Measurements from ENCODE around the gene CRELD2. TPM values are rescaled to one million over a fixed set of nuclear protein-coding genes. Genes with fewer than 3 reads are reported as not detected.

CRELD2 gene
- total and polyA plus RNA-seq, 2 of the 13 experiments (the other 11 are each of a cell fraction or from before 2014, with no cell fraction given), result 17.2 to 44.7 TPM

- TF ChIP-seq ZXDC (CRISPR knock-in tag; IDR thresholded peaks at IDR 0.05), result peak; percentile 63; the same call in 1 of the 2 replicates
- TF ChIP-seq ZNF281 (CRISPR knock-in tag; IDR thresholded peaks at IDR 0.05; ENCODE audit: borderline replicate concordance), result peak; percentile 95
- 0 out of 2 replicates have a peak, but pooled peaks have one; percentile 27 for TF ChIP-seq PCBP1 (IDR thresholded peaks at IDR 0.05; ENCODE audit: borderline replicate concordance, low read depth, low read length)
- peak; percentile 36; the same call in 1 of the 2 replicates for TF ChIP-seq CTCF (CRISPR knock-in tag; IDR thresholded peaks at IDR 0.05)
- peak; percentile 61; the same call in 1 of the 2 replicates for TF ChIP-seq GATAD2A (CRISPR knock-in tag; IDR thresholded peaks at IDR 0.05)
- no peak for TF ChIP-seq PRDM4 (CRISPR knock-in tag; IDR thresholded peaks at IDR 0.05; ENCODE audit: borderline replicate concordance)
- no peak for TF ChIP-seq HNRNPK (IDR thresholded peaks at IDR 0.05; ENCODE audit: low read depth, low read length, poor library complexity, severe bottlenecking)
- TF ChIP-seq GRHL1 (CRISPR knock-in tag; conservative IDR thresholded peaks at IDR 0.05), result no peak
- no peak for TF ChIP-seq ZNF75D (CRISPR knock-in tag; IDR thresholded peaks at IDR 0.05; ENCODE audit: borderline replicate concordance)
- TF ChIP-seq ZNF746 (CRISPR knock-in tag; IDR thresholded peaks at IDR 0.05), result peak; percentile 57; the same call in 1 of the 2 replicates
- TF ChIP-seq YY1 (IDR thresholded peaks at IDR 0.05; ENCODE audit: insufficient read depth, insufficient replicate concordance, low read depth, low read length), result peak; percentile 17
- TF ChIP-seq ZNF850 (CRISPR knock-in tag; conservative IDR thresholded peaks at IDR 0.05), result no peak
- TF ChIP-seq KLF9 (CRISPR knock-in tag; IDR thresholded peaks at IDR 0.05; ENCODE audit: low read depth), result no peak
- TF ChIP-seq ZNF282 (IDR thresholded peaks at IDR 0.05; ENCODE audit: partially characterized antibody), result no peak
- no peak for TF ChIP-seq SALL2 (CRISPR knock-in tag; IDR thresholded peaks at IDR 0.05)
These were observed 40.7 kb downstream of the CRELD2 start (continued) for GRCh38 chr22:49958931-49959781.

Data from HepG2 (cell line).